Measurements from ENCODE around the gene ADCY10.

The ADCY10 gene

GRCh38 chr1:167800251-167800650 lies 113.7 kb downstream of the ADCY10 start:
- H3K27ac ChIP-seq (ENCODE audit: low read length): no peak overlapping the region
- H3K4me1 ChIP-seq (ENCODE audit: insufficient read depth, low read length): peaks cover 15% of the 10 kb centered on the region; the same call in 1 of the 2 replicates
- no peak overlapping the region for H3K4me3 ChIP-seq (ENCODE audit: low read length)
- no peaks in the 10 kb centered on the region for H3K9me3 ChIP-seq (ENCODE audit: insufficient read depth, low read depth, low read length)
- H3K27me3 ChIP-seq (ENCODE audit: insufficient read depth, low read length): no peaks in the 10 kb centered on the region
- H3K36me3 ChIP-seq (ENCODE audit: insufficient read depth, low read depth, low read length): no peaks in the 10 kb centered on the region
- H3K9ac ChIP-seq (ENCODE audit: low read depth, low read length): no peak overlapping the region

GRCh38 chr1:167799747-167800146 lies 114.2 kb downstream of the ADCY10 start:
- H3K36me3 ChIP-seq (ENCODE audit: insufficient read depth, low read depth, low read length): no peaks in the 10 kb centered on the region
- no peak overlapping the region for H3K4me3 ChIP-seq (ENCODE audit: low read length)
- H3K4me1 ChIP-seq (ENCODE audit: insufficient read depth, low read length): peaks cover 15% of the 10 kb centered on the region; the same call in 1 of the 2 replicates
- H3K9me3 ChIP-seq (ENCODE audit: insufficient read depth, low read depth, low read length): no peaks in the 10 kb centered on the region
- no peak overlapping the region for H3K27ac ChIP-seq (ENCODE audit: low read length)
- H3K27me3 ChIP-seq (ENCODE audit: insufficient read depth, low read length): no peaks in the 10 kb centered on the region
- no peak overlapping the region for H3K9ac ChIP-seq (ENCODE audit: low read depth, low read length)

- Histone ChIP-seq H3K4me3 (ENCODE audit: low read length) (no peak overlapping the region), H3K27me3 (ENCODE audit: insufficient read depth, low read length) (no peaks in the 10 kb centered on the region), H3K4me1 (ENCODE audit: insufficient read depth, low read length) (peaks cover 15% of the 10 kb centered on the region; the same call in 1 of the 2 replicates), H3K9ac (ENCODE audit: low read depth, low read length) (no peak overlapping the region), H3K36me3 (ENCODE audit: insufficient read depth, low read depth, low read length) (no peaks in the 10 kb centered on the region), H3K27ac (ENCODE audit: low read length) (no peak overlapping the region), H3K9me3 (ENCODE audit: insufficient read depth, low read depth, low read length) (no peaks in the 10 kb centered on the region)
Observed at GRCh38 chr1:167798952-167799351, 115.0 kb downstream of the ADCY10 start.

GRCh38 chr1:167797015-167797414 lies 116.9 kb downstream of the ADCY10 start:
- peak overlapping the region; percentile 10 for H3K27ac ChIP-seq (ENCODE audit: low read length)
- no peaks in the 10 kb centered on the region for H3K27me3 ChIP-seq (ENCODE audit: insufficient read depth, low read length)
- no peak overlapping the region for H3K4me3 ChIP-seq (ENCODE audit: low read length)
- no peaks in the 10 kb centered on the region for H3K36me3 ChIP-seq (ENCODE audit: insufficient read depth, low read depth, low read length)
- H3K4me1 ChIP-seq (ENCODE audit: insufficient read depth, low read length): peaks cover 15% of the 10 kb centered on the region; the same call in 1 of the 2 replicates
- H3K9ac ChIP-seq (ENCODE audit: low read depth, low read length): no peak overlapping the region; the same call in 1 of the 2 replicates
- no peaks in the 10 kb centered on the region for H3K9me3 ChIP-seq (ENCODE audit: insufficient read depth, low read depth, low read length)

GRCh38 chr1:167795810-167796740 lies 117.9 kb downstream of the ADCY10 start:
- Histone ChIP-seq H3K36me3 (ENCODE audit: insufficient read depth, low read depth, low read length) (no peaks in the 10 kb centered on the region), H3K9me3 (ENCODE audit: insufficient read depth, low read depth, low read length) (no peaks in the 10 kb centered on the region), H3K9ac (ENCODE audit: low read depth, low read length) (no peak overlapping the region), H3K27me3 (ENCODE audit: insufficient read depth, low read length) (no peaks in the 10 kb centered on the region), H3K4me1 (ENCODE audit: insufficient read depth, low read length) (peaks cover 15% of the 10 kb centered on the region; the same call in 1 of the 2 replicates), H3K4me3 (ENCODE audit: low read length) (no peak overlapping the region), H3K27ac (ENCODE audit: low read length) (no peak overlapping the region)

- Histone ChIP-seq H3K27me3 (ENCODE audit: insufficient read depth, low read length) (no peaks in the 10 kb centered on the region), H3K36me3 (ENCODE audit: insufficient read depth, low read depth, low read length) (peaks cover 14% of the 10 kb centered on the region), H3K9ac (ENCODE audit: low read depth, low read length) (no peak overlapping the region), H3K4me1 (ENCODE audit: insufficient read depth, low read length) (peaks cover 15% of the 10 kb centered on the region; the same call in 1 of the 2 replicates), H3K27ac (ENCODE audit: low read length) (no peak overlapping the region), H3K4me3 (ENCODE audit: low read length) (no peak overlapping the region), H3K9me3 (ENCODE audit: insufficient read depth, low read depth, low read length) (no peaks in the 10 kb centered on the region)
Observed at GRCh38 chr1:167794043-167794442, 119.9 kb downstream of the ADCY10 start.

- peaks cover 32% of the 10 kb centered on the region for H3K36me3 ChIP-seq (ENCODE audit: insufficient read depth, low read depth, low read length)
- no peak overlapping the region for H3K4me3 ChIP-seq (ENCODE audit: low read length)
- no peaks in the 10 kb centered on the region for H3K27me3 ChIP-seq (ENCODE audit: insufficient read depth, low read length)
- no peak overlapping the region for H3K27ac ChIP-seq (ENCODE audit: low read length)
- H3K9ac ChIP-seq (ENCODE audit: low read depth, low read length): no peak overlapping the region
- peaks cover 14% of the 10 kb centered on the region; the same call in 1 of the 2 replicates for H3K4me1 ChIP-seq (ENCODE audit: insufficient read depth, low read length)
- H3K9me3 ChIP-seq (ENCODE audit: insufficient read depth, low read depth, low read length): no peaks in the 10 kb centered on the region
Observed at GRCh38 chr1:167792188-167792565, 121.8 kb downstream of the ADCY10 start.

GRCh38 chr1:167791281-167792187 lies 122.4 kb downstream of the ADCY10 start:
- Histone ChIP-seq H3K9ac (ENCODE audit: low read depth, low read length) (no peak overlapping the region), H3K36me3 (ENCODE audit: insufficient read depth, low read depth, low read length) (peaks cover 36% of the 10 kb centered on the region), H3K4me1 (ENCODE audit: insufficient read depth, low read length) (peaks cover 9% of the 10 kb centered on the region; the same call in 1 of the 2 replicates)

GRCh38 chr1:167790117-167790516 lies 123.8 kb downstream of the ADCY10 start:
- Histone ChIP-seq H3K4me1 (ENCODE audit: insufficient read depth, low read length) (no peaks in the 10 kb centered on the region), H3K9ac (ENCODE audit: low read depth, low read length) (no peak overlapping the region), H3K4me3 (ENCODE audit: low read length) (no peak overlapping the region), H3K27ac (ENCODE audit: low read length) (no peak overlapping the region), H3K9me3 (ENCODE audit: insufficient read depth, low read depth, low read length) (no peaks in the 10 kb centered on the region), H3K27me3 (ENCODE audit: insufficient read depth, low read length) (no peaks in the 10 kb centered on the region), H3K36me3 (ENCODE audit: insufficient read depth, low read depth, low read length) (peaks cover 36% of the 10 kb centered on the region)

More at GRCh38 chr1:167791281-167792187, 122.4 kb downstream of the ADCY10 start:
- Histone ChIP-seq H3K9me3 (ENCODE audit: insufficient read depth, low read depth, low read length) (no peaks in the 10 kb centered on the region), H3K4me3 (ENCODE audit: low read length) (no peak overlapping the region), H3K27me3 (ENCODE audit: insufficient read depth, low read length) (no peaks in the 10 kb centered on the region), H3K27ac (ENCODE audit: low read length) (no peak overlapping the region)

- H3K4me1 ChIP-seq (ENCODE audit: insufficient read depth, low read length): no peaks in the 10 kb centered on the region
- peaks cover 36% of the 10 kb centered on the region for H3K36me3 ChIP-seq (ENCODE audit: insufficient read depth, low read depth, low read length)
- H3K27me3 ChIP-seq (ENCODE audit: insufficient read depth, low read length): no peaks in the 10 kb centered on the region
- no peak overlapping the region for H3K4me3 ChIP-seq (ENCODE audit: low read length)
- no peak overlapping the region for H3K27ac ChIP-seq (ENCODE audit: low read length)
- H3K9me3 ChIP-seq (ENCODE audit: insufficient read depth, low read depth, low read length): no peaks in the 10 kb centered on the region
- no peak overlapping the region for H3K9ac ChIP-seq (ENCODE audit: low read depth, low read length)
Observed at GRCh38 chr1:167789501-167789900, 124.4 kb downstream of the ADCY10 start.

- H3K27ac ChIP-seq (ENCODE audit: low read length): no peak overlapping the region
- H3K36me3 ChIP-seq (ENCODE audit: insufficient read depth, low read depth, low read length): peaks cover 36% of the 10 kb centered on the region
- no peaks in the 10 kb centered on the region for H3K4me1 ChIP-seq (ENCODE audit: insufficient read depth, low read length)
- H3K27me3 ChIP-seq (ENCODE audit: insufficient read depth, low read length): no peaks in the 10 kb centered on the region
- no peak overlapping the region for H3K4me3 ChIP-seq (ENCODE audit: low read length)
- H3K9ac ChIP-seq (ENCODE audit: low read depth, low read length): no peak overlapping the region
- no peaks in the 10 kb centered on the region for H3K9me3 ChIP-seq (ENCODE audit: insufficient read depth, low read depth, low read length)
Observed at GRCh38 chr1:167786502-167786901, 127.4 kb downstream of the ADCY10 start.
